Measurements from ENCODE around the gene DYNLT1. TPM values are rescaled to one million over a fixed set of nuclear protein-coding genes. Genes with fewer than 3 reads are reported as not detected.

Gene DYNLT1
- total and polyA plus RNA-seq, 2 of the 4 experiments (the other 2 are of a cell fraction), result 235 to 349 TPM

DNA sequence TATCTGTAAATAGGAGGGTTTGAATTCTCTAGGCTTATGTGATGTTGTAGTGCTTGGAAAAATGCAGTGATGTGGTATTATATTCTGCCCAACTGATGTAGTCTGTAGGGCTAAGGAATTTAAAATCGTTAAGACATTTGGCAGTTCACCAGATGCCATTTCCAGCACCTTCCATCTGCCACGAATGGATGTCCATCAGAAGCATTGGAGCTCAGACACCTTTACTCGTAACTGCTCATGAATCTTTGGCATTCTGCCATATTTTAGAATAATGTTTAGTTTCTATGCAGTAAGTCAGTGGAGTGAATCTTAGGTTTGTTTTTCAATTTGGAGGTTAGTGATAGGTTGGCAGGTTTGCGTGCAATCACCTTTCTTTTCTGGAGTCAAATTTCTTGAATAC lies 3.0 kb upstream of the DYNLT1 start:
- peak overlapping the region; percentile 48; the same call in 1 of the 2 replicates for H2BK120ac ChIP-seq (ENCODE audit: low read depth, low read length)
- no peak overlapping the region for H4K5ac ChIP-seq (ENCODE audit: low read depth, low read length)
- WGBS, 2 experiments (ENCODE audit: extremely low coverage in 2 of 2, insufficient read length in 1 of 2), result no CpG with 5 or more reads among the region's 4 CpGs
- H4K8ac ChIP-seq (ENCODE audit: low read depth in 2 of 2, low read length in 2 of 2), result peak overlapping the region in 1 of 2 experiments; percentile 66; a peak in 1 of 4 replicates
- H3K36me3 ChIP-seq (ENCODE audit: control insufficient read depth, insufficient read depth, low read length), result no peaks in the 10 kb centered on the region
- 0 out of 2 replicates have a peak overlapping the region, but pooled peaks have one; percentile 10 for H3K14ac ChIP-seq (replicated peaks; ENCODE audit: low read depth, low read length)
- peak overlapping the region; percentile 11; the same call in 1 of the 2 replicates for H3K27ac ChIP-seq (ENCODE audit: insufficient read depth, low read length)
- H3K4me3 ChIP-seq (ENCODE audit: insufficient read depth, low read depth, low read length), result no peak overlapping the region
- peak overlapping the region; percentile 12 for H2BK5ac ChIP-seq (ENCODE audit: low read depth, low read length, poor library complexity, severe bottlenecking)
- peak overlapping the region; percentile 57 for H3K4ac ChIP-seq (ENCODE audit: low read depth, low read length)
- no peaks in the 10 kb centered on the region for H3K9me3 ChIP-seq (ENCODE audit: control insufficient read depth, insufficient read depth, low read length)
- peaks cover 5% of the 10 kb centered on the region; the same call in 1 of the 2 replicates for H4K20me1 ChIP-seq (ENCODE audit: insufficient read depth, low read length)
- peak overlapping the region; percentile 55; the same call in 1 of the 2 replicates for H3K18ac ChIP-seq (ENCODE audit: low read depth, low read length)
- no TSS peak for BruUV-seq (replicated peaks)
- in situ Hi-C loops (cut with MboI; ENCODE audit: low sequenced_read_pairs) (loop anchor here (25.0 kb wide), 1 partner anchor 1065 kb away; no protein-coding TSS in a partner anchor), dilution Hi-C loops (cut with HindIII; ENCODE audit: low sequenced_read_pairs, unreplicated experiment) (no loop called here), intact Hi-C loops (cut with micrococcal nuclease) (no loop called here)
- peak; percentile 41 for DNase-seq
- H2BK20ac ChIP-seq (ENCODE audit: low read depth, low read length), result peak overlapping the region; percentile 83
- H3K4me2 ChIP-seq (ENCODE audit: low read depth, low read length), result no peak overlapping the region
- ATAC-seq (ENCODE audit: low read depth), result no peak
- 0 out of 2 replicates have a peak overlapping the region, but pooled peaks have one; percentile 52 for H3K23ac ChIP-seq (ENCODE audit: low read depth, low read length)
- H2AK5ac ChIP-seq (ENCODE audit: low read depth, low read length), result peak overlapping the region; percentile 26; the same call in 1 of the 2 replicates
- peaks cover 6 to 34% of the 10 kb centered on the region in 2 experiments; a peak in 3 of 4 replicates for H3K79me1 ChIP-seq (ENCODE audit: low read depth in 1 of 2, low read length in 2 of 2)
- H2BK15ac ChIP-seq (ENCODE audit: low read depth, low read length), result 0 out of 3 replicates have a peak overlapping the region, but pooled peaks have one; percentile 13
- ChIA-PET CTCF (interaction anchor here (2.3 kb wide), 1 partner anchor 44 kb away, joined by 9 read pairs; no protein-coding TSS in a partner anchor), POLR2A (ENCODE audit: unreplicated experiment) (no interaction called here)
- no peaks in the 10 kb centered on the region for H3K27me3 ChIP-seq (ENCODE audit: control insufficient read depth, insufficient read depth, low read length)
- H3K9ac ChIP-seq (ENCODE audit: low read depth, low read length), result no peak overlapping the region
- no peak overlapping the region for H2AFZ ChIP-seq (replicated peaks; ENCODE audit: low read length, poor library complexity)
- no peak overlapping the region for H3K56ac ChIP-seq (ENCODE audit: extremely low read depth, insufficient read depth, low read length)
- peaks cover 22% of the 10 kb centered on the region for H3K4me1 ChIP-seq (ENCODE audit: control insufficient read depth, insufficient read depth, low read length)
- TF ChIP-seq BHLHE40 (IDR thresholded peaks at IDR 0.05; ENCODE audit: low read depth, low read length), result no peak
- TF ChIP-seq RAD21 (IDR thresholded peaks at IDR 0.05; ENCODE audit: low read length), result no peak
- no peak for TF ChIP-seq FOS (IDR thresholded peaks at IDR 0.05; ENCODE audit: low read depth, low read length)
- TF ChIP-seq MAZ (IDR thresholded peaks at IDR 0.05; ENCODE audit: borderline replicate concordance, low read depth, low read length), result no peak
- no peak for TF ChIP-seq MXI1 (IDR thresholded peaks at IDR 0.05; ENCODE audit: borderline replicate concordance, low read depth, low read length)
- no peak for TF ChIP-seq POLR2A (IDR thresholded peaks at IDR 0.05; ENCODE audit: low read depth, low read length)
- TF ChIP-seq RCOR1 (IDR thresholded peaks at IDR 0.05; ENCODE audit: insufficient replicate concordance, low read length), result no peak
- TF ChIP-seq MAFK (IDR thresholded peaks at IDR 0.05; ENCODE audit: low read depth, low read length), result no peak
- no peak for TF ChIP-seq NFE2L2 (IDR thresholded peaks at IDR 0.05; ENCODE audit: low read depth, low read length)
- H4K91ac ChIP-seq (ENCODE audit: insufficient read depth, low read depth, low read length), result no peak overlapping the region
- no peak overlapping the region for H2AK9ac ChIP-seq (replicated peaks; ENCODE audit: low read depth, low read length, poor library complexity)
- peaks cover 16% of the 10 kb centered on the region for H3K9me1 ChIP-seq (ENCODE audit: insufficient read depth, low read length)

Data from IMR-90 (cell line).